HEK293T (cell line): ENCODE results near the gene ERLIN1.
A peak's percentile ranks its signal among the peaks of the same experiment; 100 is the strongest.

Source experiments
- CTCF ChIA-PET: fragments of 350-600 bp; formaldehyde crosslinking; extraction: SDS; loops from one replicate; lab custom pipeline; 2021; ENCODE audit warnings: antibody characterized with exemption, inconsistent platforms; lab: Yijun Ruan, JAX
- POLR2A ChIA-PET: fragments of 350-600 bp; formaldehyde crosslinking; extraction: SDS; loops from one replicate; lab custom pipeline; 2020; ENCODE audit warnings: antibody characterized with exemption, inconsistent platforms; lab: Yijun Ruan, JAX
- DNase-seq: peaks from one replicate; pipeline ENCODE4 v3.0.0; 2012; ENCODE audit warnings: mixed read lengths; ENCODE audit errors: extremely low spot score
- ARNT ChIP-seq: fragments of 450-650 bp; IDR thresholded peaks from 2 replicates; pipeline ENCODE4 v1.6.1; 2017; ENCODE audit warnings: mild to moderate bottlenecking
- BHLHE40 ChIP-seq: fragments of 450-650 bp; IDR thresholded peaks from 2 replicates; pipeline ENCODE4 v1.6.1; 2016; ENCODE audit warnings: mild to moderate bottlenecking, moderate library complexity, borderline replicate concordance
- CTBP1 ChIP-seq: fragments of 450-650 bp; IDR thresholded peaks from 2 replicates; pipeline ENCODE4 v1.6.1; 2016; ENCODE audit warnings: borderline replicate concordance
- ELF4 ChIP-seq: fragments of 450-650 bp; IDR thresholded peaks from 2 replicates; pipeline ENCODE4 v1.6.1; 2017; ENCODE audit warnings: antibody characterized with exemption
- FOXA1 ChIP-seq: fragments of 450-650 bp; IDR thresholded peaks from 2 replicates; pipeline ENCODE4 v1.6.1; 2016; ENCODE audit warnings: mild to moderate bottlenecking
- FOXK2 ChIP-seq: fragments of 450-650 bp; IDR thresholded peaks from 2 replicates; pipeline ENCODE4 v1.6.1; 2016; ENCODE audit warnings: mild to moderate bottlenecking
- FOXM1 ChIP-seq: fragments of 450-650 bp; IDR thresholded peaks from 2 replicates; pipeline ENCODE4 v1.6.1; 2017; ENCODE audit warnings: mild to moderate bottlenecking, borderline replicate concordance
- HDGF ChIP-seq: fragments of 450-650 bp; IDR thresholded peaks from 2 replicates; pipeline ENCODE4 v1.6.1; 2017; ENCODE audit warnings: antibody characterized with exemption, borderline replicate concordance
- L3MBTL2 ChIP-seq: fragments of 450-650 bp; conservative IDR thresholded peaks from 2 replicates; pipeline ENCODE4 v1.6.1; 2016; ENCODE audit warnings: mild to moderate bottlenecking
- LEF1 ChIP-seq: fragments of 450-650 bp; IDR thresholded peaks from 2 replicates; pipeline ENCODE4 v1.6.1; 2017; ENCODE audit warnings: mild to moderate bottlenecking, borderline replicate concordance
- NFRKB ChIP-seq: fragments of 450-650 bp; IDR thresholded peaks from 2 replicates; pipeline ENCODE4 v1.6.1; 2016; ENCODE audit warnings: mild to moderate bottlenecking, moderate library complexity
- SP1 ChIP-seq: fragments of 450-650 bp; IDR thresholded peaks from 2 replicates; pipeline ENCODE4 v1.6.1; 2017
- SUZ12 ChIP-seq: fragments of 450-650 bp; IDR thresholded peaks from 2 replicates; pipeline ENCODE4 v1.6.1; 2016; ENCODE audit warnings: mild to moderate bottlenecking
- TARDBP ChIP-seq: fragments of 450-650 bp; IDR thresholded peaks from 2 replicates; pipeline ENCODE4 v1.6.1; 2016
- ZNF384 ChIP-seq: fragments of 450-650 bp; IDR thresholded peaks from 2 replicates; pipeline ENCODE4 v1.6.1; 2016
- TF ChIP-seq, protein P1 (sequence below): fragments of 450-650 bp; IDR thresholded peaks from 2 replicates; pipeline ENCODE4 v1.6.1; 2016

ERLIN1 gene

DNA sequence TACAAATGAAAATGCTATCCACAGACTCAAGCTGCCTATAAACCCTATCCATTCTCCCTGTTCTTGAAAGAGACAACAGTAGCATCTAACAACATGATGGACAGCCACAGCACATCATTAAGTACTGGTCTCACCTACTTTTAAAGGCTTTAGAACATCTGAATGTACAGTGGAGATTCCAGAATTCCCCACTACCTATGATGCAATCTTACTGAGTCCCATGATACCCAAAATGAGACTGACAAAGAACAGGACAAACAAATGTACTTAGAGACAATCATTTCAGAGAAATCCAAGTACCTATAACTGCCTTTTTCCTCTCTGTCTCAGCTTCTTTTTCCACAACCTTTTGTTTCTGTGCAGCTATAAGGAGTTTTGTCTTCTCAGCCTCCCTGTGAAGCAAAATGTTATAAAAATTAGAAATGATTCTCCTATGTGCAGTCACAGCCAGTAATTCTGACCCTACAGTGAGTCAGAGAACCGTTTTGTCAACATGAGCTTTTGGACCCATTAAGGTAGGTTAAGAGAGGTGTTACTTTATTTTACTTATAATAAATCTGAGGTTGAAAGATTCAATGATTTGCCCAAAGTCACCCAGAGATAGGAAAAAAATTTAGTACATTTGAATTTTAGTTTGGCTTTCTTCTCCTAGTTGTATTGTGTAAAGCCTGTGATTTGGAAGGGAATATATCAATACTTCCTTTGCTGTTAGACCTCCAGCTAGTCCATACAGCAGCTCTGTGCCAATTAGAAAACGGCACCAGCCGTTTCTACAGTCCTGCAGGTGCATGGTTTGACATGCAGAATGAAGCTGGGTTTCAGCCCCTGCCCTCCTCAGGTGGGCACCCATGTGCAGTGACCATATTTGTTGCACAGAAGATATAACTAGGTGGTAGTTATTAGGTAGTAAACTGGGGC lies 21.9 kb downstream of the ERLIN1 start:
- CTCF ChIA-PET, result no interaction called here
- POLR2A ChIA-PET, result interaction anchor here (0.6 kb wide), 1 partner anchor 305 kb away, joined by 3 read pairs; no protein-coding TSS in a partner anchor
- TF ChIP-seq BHLHE40, result no peak
- no peak for TF ChIP-seq CTBP1
- TF ChIP-seq LEF1, result no peak
- no peak for TF ChIP-seq ELF4
- TF ChIP-seq TARDBP, result no peak
- no peak for TF ChIP-seq ZNF384
- TF ChIP-seq FOXA1, result no peak
- no peak for TF ChIP-seq ARNT
- TF ChIP-seq FOXM1, result no peak
- TF ChIP-seq, protein P1, sequence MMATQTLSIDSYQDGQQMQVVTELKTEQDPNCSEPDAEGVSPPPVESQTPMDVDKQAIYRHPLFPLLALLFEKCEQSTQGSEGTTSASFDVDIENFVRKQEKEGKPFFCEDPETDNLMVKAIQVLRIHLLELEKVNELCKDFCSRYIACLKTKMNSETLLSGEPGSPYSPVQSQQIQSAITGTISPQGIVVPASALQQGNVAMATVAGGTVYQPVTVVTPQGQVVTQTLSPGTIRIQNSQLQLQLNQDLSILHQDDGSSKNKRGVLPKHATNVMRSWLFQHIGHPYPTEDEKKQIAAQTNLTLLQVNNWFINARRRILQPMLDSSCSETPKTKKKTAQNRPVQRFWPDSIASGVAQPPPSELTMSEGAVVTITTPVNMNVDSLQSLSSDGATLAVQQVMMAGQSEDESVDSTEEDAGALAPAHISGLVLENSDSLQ, result no peak
- no peak for TF ChIP-seq HDGF
- no peak for TF ChIP-seq FOXK2
- TF ChIP-seq SP1, result no peak
- TF ChIP-seq L3MBTL2, result no peak
- no peak for TF ChIP-seq NFRKB
- TF ChIP-seq SUZ12, result no peak
- no peak for DNase-seq

GRCh38 chr10:100162696-100163095 lies 23.1 kb downstream of the ERLIN1 start:
- TF ChIP-seq L3MBTL2 (no peak), HDGF (no peak), CTBP1 (no peak), ZNF384 (no peak), ARNT (no peak)
- CTCF ChIA-PET, result no interaction called here
- POLR2A ChIA-PET, result no interaction called here
- DNase-seq, result no peak

DNA sequence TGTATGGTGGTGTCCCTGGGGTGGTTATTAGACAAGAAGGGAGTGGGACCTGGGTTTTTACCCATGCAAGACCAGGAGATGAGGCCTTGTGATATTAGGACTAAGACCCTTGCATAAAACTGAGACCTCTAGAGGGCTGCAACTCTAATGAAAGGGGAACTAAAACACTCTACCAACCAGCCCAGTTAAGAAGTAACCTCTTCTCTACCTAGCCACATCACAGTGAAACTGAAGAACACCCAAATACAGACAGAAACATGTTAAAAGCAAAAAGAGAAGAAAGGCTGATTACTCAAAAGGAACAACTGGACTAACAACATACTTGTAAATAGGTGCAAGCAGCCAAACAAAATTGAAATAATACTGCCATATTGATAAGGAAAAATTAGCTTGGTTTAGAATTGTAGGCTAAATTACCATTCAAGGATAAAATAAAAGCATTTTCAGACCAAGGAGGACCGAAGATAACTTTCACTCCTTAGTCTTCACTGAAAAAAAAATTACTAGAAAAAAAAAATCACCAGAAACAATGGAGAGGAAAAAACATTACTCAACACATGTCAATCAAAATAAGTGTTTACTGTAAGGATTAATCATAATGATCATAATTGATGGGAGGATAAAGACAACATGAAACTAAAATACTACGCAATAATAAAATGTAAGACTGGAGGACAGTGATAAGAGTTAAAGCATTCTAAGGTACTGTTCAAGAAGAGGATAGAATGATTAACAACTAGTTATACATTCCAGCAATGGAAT lies 27.6 kb downstream of the ERLIN1 start:
- TF ChIP-seq SP1, result no peak
- TF ChIP-seq, protein P1, result peak; percentile 82
- POLR2A ChIA-PET, result no interaction called here
- no peak for DNase-seq
- CTCF ChIA-PET, result no interaction called here

GRCh38 chr10:100157156-100157555 lies 28.7 kb downstream of the ERLIN1 start:
- DNase-seq, result no peak
- POLR2A ChIA-PET, result no interaction called here
- no peak for TF ChIP-seq FOXK2
- TF ChIP-seq BHLHE40, result no peak
- TF ChIP-seq NFRKB, result no peak
- TF ChIP-seq, protein P1, result no peak
- no peak for TF ChIP-seq ELF4
- no peak for TF ChIP-seq SUZ12
- no peak for TF ChIP-seq FOXM1
- no peak for TF ChIP-seq FOXA1
- TF ChIP-seq HDGF, result no peak
- TF ChIP-seq LEF1, result no peak
- TF ChIP-seq SP1, result no peak
- TF ChIP-seq TARDBP, result no peak
- TF ChIP-seq ZNF384, result no peak
- no peak for TF ChIP-seq L3MBTL2
- no peak for TF ChIP-seq ARNT
- CTCF ChIA-PET, result no interaction called here

- CTCF ChIA-PET, result interaction anchor here (0.6 kb wide), 1 partner anchor 38 kb away, joined by 3 read pairs; no protein-coding TSS in a partner anchor
Measured at GRCh38 chr10:100155936-100156335, 29.9 kb downstream of the ERLIN1 start.

GRCh38 chr10:100154666-100155065 lies 31.2 kb downstream of the ERLIN1 start:
- DNase-seq, result no peak
- no peak for TF ChIP-seq L3MBTL2
- no peak for TF ChIP-seq SUZ12
- TF ChIP-seq NFRKB, result no peak
- TF ChIP-seq HDGF, result no peak
- no peak for TF ChIP-seq SP1
- TF ChIP-seq ARNT, result no peak
- TF ChIP-seq, protein P1, result no peak
- no peak for TF ChIP-seq CTBP1
- no peak for TF ChIP-seq FOXK2
- TF ChIP-seq TARDBP, result no peak
- ChIA-PET CTCF (interaction anchor here (0.8 kb wide), 1 partner anchor 11 kb away, joined by 3 read pairs; no protein-coding TSS in a partner anchor), POLR2A (no interaction called here)

More at GRCh38 chr10:100155936-100156335, 29.9 kb downstream of the ERLIN1 start:
- POLR2A ChIA-PET, result no interaction called here
- DNase-seq, result no peak
- TF ChIP-seq BHLHE40, result no peak
- no peak for TF ChIP-seq NFRKB
- TF ChIP-seq FOXM1, result no peak
- no peak for TF ChIP-seq SUZ12
- no peak for TF ChIP-seq CTBP1
- no peak for TF ChIP-seq L3MBTL2
